NCI-H146 (cell line): ENCODE data around the gene GRM3.

Source experiments
- DNase-seq: peaks from one replicate; lab custom pipeline; 2025; lab: John Stamatoyannopoulos, UW

GRM3 gene

DNA sequence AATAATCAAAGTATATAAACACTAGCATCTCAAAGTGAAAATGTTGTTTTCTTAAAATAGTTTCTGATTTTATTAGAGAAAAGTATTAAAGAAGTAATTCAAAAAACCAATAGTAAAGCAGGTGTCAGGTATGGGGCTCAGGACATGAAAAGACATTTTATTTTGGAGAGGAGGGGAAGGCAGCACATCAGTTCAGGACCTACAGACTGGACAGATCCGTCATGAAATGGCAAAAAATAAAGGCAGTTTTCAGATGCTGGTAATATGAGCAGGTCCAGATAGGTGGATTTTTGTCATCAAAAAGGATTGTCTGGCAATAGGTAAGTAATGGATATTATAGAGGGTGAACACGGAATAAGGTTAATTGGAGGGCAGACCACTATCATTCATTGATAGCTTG, 49.0 kb downstream of the GRM3 start:
- no peak for DNase-seq

DNA sequence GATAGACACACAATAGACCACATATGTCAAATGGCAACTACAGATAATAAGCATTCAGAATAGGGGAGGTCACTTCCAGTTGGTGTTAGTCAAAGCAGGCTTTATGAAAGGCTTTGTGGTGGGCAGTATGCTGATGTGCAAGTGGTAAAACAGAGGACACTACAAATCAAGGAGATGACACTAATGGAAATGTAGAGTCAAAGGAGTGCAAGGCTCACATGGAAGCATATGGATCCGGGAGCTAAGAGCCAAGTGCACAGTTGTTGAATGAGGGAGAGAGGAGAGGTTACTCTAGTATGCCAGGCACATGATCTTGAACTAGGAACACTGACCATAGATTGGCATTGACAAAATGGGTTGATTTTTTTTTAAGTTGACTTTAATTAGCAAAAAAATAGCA, 62.7 kb downstream of the GRM3 start:
- no peak for DNase-seq

DNA sequence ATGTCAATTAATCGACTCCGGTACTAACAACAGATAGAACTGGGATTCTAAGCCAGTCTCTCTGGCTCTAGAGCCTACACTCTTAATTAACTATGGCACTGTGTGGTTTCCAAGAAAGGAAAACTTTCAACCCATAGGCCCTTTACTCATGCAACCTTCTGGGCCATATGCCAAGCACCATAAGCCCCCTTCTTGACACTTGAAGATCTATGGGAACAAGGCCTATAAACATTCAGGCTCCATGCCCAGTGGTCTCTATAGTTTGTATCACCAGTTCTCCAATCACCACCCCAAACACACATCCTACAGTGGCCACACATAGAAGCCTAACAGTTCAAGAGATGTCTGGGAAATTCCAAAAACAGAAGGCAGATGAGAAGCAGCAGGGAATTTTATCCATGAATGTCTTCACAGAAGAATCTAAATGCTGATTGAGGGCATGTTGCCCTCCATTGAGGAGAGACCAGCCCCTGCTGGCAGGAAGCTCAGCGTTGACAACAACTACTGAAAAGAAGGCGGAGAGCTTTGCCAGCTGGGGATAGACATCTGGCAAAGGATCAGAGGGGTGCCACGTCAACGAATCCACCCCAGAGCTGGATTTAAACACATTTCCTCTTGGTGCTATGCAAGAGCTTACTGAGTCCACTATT, 64.4 kb downstream of the GRM3 start:
- no peak for DNase-seq

DNA sequence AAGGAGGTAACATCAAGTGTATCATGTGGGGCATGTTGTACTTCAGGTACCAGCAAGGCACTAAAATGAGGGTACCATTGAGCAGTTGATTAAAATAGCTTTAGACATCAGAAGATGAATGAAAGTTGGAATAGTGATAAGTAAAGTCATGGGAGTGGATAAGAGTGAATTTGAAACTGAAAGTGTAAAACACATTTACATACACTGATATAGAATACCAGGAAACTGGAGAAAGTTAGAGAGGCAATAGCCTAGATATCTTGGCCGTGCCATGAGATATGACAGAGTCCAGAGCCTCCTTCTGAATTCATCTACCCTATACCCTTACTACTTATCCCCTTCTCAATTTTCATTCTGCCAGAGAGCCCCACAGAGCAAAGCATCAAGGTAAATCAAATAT, 76.6 kb downstream of the GRM3 start:
- DNase-seq, result no peak

DNA sequence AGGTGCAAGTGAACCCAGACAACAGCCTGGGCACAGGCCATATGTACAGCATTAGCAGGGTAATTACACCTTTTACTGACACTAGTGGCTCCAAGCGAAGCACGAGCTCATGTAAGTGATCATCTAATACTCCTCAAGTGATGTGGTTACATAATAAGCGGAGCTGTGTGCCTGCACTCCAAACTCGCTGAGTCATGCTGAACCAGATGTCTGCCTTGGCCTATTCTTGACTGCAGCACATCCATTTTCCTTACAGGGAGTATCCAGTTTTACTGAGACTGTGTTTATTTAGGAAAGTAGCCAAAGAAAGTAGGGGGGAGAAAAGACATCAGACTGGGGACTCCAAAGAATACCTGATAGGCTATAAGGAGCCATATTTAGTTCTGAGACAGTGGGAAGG, 90.1 kb downstream of the GRM3 start:
- no peak for DNase-seq

DNA sequence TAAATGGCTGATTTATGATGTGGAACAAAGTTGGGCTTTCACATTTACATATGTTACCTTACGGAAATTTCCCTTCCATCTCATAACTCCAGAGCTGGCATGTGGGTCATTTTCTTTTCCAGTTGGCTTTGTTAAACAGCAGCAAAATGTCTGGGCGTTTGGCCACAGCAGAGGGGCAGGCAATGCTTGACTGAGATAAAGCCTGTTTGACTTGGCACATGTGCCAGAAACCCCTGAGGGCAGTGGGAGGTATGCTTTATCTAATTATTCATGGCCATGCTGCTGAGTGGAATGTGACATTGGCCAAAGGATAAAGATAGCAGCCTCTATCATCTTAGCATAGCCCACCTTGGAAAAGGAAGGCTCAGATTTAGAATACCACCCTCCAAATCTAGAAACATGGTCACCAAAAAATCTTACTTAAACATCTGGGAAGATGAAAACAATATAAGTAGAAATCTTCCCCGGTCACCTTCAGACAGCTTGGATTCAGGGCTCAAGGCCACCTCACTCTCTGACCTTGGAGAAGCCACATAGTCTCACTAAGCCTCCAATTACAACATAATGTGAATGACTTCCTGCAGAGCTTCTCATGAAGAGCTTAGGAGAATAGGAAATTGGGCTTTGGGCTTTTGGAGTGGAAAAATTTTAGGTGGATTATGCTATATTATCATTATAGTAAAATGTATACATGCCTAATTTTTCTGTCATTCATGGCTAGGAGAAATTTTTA, 101.5 kb downstream of the GRM3 start:
- peak; percentile 30 for DNase-seq

DNA sequence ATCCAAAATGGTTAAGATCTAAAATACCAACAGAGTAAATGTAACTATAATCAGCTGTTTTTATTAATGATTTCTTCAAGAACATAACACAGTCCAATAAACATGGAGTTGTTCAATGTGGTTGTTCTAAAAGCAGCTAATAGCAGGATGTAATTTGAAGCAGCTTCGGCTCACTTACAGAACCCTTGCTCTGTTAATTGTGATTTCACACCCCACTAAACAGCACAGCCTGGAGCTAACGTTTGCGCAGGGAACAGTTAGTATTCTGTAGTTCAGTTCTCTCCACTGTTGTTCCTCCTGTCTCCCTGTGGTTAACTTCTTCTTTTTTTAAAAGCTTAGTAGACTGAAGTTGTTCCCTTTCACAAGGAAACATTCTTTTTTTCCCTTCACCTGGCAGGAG, 104.0 kb downstream of the GRM3 start:
- DNase-seq, result no peak

DNA sequence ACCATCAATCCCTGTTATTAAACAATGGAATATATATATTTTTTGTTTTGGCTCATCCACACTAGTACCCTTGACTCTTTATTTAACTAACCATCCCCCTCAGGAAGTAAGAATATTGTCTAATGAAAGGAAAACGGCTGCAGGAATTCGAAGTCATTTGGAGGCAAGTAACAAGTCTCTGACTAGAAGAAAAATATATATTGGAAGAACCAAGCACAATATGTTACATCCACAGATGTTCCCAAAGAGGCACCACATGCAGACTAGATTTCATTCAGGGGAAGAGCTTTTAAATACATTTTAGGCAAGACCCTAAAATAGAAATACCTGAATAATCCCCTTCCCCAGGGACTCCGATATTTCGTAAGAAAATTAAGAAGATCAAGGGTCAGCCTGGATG, 104.5 kb downstream of the GRM3 start:
- no peak for DNase-seq

DNA sequence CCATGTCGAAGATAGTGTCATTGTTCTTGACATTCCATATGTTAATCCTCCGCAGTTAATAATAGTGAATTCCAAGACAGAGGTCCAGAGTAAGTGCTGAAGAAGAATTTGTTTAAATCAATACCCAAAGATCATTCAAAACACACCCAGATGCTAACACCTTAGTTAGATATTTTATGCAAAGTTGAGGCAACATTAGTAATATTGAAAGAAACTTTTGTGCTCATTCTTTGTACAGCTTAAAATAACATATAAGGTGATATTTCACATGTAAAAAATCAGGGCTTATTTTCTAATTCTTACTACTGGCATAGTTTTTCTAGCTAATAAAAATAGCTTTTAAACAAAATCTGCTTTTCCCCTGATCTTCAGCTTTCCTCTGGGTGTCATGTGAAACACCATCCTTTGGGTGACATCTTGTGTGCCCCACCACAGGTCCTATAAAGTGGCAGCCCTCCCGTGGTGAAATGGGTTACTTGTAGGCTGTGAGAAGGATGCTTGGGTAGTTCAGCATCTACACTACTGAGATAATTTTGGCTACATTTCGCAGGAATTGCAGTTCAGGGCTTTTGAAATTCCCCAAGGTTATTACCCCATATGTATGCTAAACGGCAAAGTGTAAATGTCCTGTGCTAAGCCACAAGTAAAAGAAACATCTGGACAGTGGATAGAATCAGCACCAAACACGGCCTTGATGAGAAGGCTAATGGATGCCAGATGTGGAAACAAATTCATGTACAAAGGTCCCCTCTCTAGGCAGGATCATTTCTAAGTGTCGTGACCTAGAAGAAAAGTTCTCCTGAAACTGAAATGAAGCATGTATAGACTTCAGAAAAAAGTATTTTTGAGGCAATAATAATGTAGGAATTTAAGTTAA, 105.4 kb downstream of the GRM3 start:
- no peak for DNase-seq

DNA sequence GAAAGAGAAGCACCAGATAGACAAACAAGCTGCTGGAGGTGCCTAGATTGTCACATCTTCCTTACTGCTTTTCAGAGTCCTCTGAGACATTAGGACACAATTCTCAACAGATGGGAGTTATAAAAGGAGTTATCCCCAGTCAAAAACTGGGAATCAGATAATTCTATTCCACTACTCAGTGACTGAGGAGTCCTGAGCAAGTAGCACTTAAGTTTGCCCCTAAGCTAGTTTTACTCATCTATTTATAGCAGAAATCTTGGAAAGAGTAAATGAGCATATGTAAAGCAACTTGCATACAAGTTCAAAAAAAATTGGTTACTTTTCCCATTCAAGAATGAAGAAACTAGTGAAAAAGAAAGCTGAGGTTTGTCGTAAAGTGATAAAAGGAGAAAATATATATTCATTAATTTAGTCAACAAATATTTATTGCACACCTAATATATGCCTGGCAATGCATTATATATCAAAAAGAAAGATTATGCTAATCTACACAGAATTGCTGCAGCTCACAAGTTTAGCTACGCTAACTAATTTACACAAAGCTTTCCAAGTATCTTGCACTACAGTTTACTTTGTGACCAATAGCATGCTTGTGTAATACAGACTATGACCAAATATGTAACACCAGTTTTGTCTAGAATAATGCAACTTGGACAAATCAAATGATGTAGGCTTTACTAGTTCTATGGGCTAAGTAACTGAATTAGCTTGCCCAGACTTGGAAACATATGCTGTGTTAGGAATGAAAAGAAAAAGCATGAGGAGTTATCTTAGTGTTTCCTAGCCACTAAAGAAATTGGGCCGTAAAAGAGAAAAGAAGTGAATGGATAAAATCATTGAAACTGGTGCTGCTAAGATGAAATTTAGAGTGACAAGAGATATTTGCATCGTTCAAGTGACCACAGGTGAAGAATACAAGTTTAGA, 106.3 kb downstream of the GRM3 start:
- no peak for DNase-seq

DNA sequence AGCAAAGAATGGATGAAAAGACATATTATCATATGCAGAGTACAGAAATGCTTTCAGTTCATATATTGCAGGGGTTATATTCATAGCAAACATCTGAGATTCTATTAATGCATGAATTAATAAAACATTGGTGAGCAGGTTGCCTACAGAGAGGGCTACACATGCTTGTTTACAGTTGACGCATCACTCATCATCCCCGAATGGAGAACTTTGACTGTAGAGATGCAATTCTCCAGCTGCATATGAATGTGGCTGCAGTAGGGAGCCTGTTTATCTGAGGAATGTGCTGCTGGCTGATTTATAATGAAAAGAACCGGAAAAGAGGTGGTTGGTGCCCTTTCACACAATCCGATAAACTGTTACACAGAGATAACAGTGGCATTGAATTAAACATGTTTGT, 116.5 kb downstream of the GRM3 start:
- DNase-seq, result no peak

DNA sequence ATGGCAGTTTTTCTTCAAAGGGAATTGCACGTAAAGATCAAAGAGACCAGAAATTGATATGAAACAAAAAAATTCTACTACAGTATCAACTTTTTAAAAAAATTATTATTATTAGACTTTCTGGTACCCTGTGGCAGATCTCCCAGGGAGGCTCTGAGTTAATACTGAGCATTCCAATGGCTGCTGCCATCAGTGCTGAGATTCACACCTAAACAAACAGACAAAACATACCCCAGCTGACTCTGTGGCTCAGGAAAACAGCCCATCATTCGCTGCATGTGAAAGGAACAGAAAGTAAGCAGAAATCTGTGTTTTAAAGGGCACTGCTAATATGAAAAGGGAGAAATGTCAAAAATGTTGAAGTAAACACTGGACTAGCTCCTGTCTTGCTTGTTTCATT, 118.4 kb downstream of the GRM3 start:
- DNase-seq, result no peak

DNA sequence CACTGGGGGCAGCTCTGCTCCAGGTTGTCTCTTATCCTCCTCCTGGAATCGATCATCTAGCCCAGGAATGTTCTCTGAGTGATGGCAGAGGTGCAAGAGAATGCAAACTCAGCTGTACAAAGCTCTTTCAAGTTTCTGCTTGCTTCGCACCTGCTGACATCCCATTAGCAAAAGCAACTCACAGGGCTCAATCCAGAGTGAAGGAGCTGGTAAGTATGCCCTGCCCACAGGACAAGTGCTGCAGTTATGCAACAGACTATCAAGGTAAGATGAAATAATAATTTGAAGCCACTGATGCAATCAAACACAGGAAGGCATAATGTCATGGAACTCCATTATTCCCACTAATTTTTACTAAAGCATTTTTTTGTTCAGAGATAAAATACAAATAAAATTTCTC, 122.2 kb downstream of the GRM3 start:
- DNase-seq, result no peak

DNA sequence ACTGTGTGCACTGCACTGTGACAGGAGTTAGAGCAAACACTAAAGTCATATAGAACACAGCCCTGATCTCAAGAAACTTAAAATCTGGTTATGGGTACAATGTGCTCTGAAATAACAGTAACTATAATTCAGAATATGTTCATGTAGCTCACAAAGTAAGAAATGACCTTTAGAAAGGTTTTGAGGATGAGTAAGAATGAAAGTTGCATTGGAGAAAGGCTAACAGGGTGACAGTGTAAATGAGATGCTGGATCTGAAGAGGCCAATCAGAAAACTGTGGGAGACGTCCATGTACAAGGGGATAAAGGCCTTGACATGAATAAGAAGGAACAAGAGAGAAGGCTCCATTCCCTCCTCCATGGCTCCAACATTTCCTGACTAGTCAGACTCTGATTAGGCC, 124.7 kb downstream of the GRM3 start:
- DNase-seq, result no peak

DNA sequence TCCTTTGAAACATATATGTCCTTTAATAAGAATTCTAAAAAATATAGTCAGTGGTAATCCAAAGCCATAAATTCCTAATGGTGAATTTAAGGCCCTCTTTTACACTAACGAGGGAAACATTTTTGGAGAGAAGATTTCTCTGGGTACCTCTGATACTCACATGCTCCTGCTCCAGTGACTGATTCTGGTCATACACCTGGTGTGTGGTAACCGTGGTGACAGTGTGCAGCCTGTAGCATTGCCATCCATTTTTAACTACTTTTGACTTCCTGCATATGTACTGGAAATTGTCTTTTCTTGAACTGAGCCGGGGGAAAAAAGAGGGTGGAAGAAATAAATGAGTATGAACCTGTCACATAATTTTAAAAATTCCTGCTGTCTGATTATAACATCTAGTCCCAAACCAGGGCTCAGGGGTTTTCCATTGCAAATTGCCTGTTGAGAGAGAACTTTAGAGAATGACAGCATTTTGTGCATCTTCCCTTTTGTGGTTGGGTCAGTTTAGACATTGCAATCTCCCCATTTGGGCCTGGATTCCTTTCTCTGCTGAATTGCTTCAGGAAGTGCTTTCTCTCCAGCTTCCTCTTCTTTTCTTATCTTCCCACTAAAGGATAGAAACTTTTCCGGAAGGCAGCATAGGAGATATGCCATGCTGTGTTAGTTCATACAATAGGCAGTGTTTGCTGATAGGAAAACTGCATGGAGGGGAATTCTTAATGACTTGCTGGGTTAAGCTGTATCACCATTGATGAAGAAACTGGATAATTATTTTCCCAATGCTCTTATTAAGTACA, 125.5 kb downstream of the GRM3 start:
- no peak for DNase-seq

DNA sequence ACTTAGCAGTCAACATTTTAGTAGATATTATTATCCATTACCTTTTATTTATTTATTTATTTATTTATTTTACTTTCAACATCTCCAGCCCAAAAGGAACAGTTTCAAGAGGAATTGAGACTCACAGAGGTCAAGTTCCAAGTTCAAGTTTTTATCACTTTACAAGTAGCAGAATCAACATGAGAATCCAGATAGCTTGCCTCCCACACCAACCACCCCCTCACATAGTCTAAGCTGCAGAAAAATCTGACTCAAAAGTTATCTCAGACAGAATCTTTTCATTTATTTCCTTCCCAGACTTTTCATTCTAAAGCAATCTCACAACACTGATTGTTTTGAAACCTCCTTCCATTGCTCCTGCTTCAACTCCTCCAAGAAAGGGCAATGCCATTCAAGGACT, 129.6 kb downstream of the GRM3 start:
- no peak for DNase-seq

DNA sequence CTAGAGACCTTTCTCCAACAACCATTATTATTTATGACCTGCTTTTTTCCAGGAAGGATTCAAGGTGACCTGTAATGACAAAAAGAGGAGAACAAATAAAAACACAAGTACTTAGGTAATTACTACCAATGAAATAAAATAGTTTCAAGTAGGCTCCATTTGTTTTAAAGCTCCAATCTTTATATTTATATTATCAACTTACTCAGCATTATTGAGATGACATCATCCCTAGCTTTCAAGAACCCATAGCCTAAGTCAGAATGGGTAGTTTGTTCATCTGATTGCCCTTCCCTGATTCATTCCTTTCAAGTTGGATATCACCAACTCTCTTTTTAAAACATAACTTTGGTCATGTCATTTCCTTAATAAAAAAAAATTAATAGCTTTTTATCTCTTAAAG, 131.5 kb downstream of the GRM3 start:
- DNase-seq, result no peak

DNA sequence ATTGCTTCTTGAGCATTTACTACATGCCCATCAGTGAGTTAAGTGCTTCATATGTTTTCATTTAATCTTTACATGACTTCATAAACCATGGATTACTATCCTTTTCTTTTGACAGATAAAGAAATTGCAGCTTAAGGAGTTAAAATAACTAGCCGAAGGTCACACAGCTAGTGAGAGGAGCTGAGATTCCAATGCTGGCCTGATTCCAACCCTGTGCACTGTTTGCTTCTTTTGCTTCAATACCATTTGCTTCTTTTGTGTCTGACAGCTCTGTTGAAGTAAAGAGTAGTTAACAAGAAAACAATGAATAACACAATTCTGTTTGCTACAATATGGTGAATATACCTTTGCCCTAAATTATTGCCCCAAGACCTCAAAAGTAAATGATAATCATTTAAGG, 132.4 kb downstream of the GRM3 start:
- no peak for DNase-seq

DNA sequence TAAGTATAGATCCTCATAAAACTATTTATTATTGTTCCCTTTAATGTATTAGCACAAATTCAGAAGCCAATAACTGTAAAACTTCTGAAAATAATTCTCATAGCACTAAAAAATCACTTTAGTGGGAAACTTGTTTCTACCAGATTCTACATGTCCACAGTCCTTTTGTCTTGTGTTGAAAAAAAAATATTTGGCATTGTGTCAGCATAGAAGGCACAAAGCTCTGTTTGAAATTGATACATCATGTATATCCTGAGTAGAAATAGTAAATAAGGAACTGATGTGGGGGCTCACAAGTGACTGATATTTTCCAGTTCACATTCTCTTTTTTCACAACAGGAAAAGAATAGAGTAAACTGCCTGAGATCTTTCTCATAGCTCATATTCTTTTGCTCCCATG, 134.6 kb downstream of the GRM3 start:
- DNase-seq, result no peak

DNA sequence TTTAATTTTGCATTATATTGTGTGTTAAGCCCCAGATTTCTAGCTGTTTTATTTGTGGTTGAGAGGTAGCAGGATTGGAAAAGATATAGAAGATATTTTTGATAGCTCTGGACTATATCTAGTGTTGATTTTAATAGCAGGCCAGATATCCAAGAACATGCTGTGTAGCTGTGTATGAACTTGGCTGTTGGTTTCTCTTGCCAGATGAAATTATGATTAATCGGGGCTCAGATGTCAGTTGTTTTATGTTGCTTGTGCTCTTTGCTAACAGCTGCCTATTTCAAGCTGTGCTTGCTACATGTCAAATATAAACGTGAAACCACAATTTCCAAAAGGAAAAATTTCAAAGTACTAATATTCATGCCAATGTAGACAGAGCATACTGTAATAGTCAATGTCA, 141.1 kb downstream of the GRM3 start:
- DNase-seq, result no peak

DNA sequence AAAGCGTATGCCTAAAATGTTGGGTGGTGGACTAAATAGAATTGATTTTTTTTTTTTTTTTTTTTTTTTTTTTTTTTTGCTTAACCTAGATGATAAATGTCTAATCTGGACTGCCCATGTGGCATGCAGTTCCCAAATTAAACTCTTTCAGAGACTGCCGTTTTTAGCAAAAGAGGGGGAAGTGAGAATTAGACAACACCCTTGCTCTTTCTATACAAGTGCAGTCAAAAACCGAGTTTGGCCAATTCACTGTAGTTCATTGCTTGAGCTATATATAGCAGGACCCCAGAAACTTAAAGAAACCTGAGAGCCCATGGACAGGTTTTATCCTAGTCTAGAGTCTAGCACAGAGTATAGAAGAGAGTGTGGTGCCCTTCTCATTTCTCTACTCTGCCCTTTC, 141.9 kb downstream of the GRM3 start:
- DNase-seq, result no peak
